Measurements from ENCODE around the gene ATP8A2.

GRCh38 chr13:25708268-25708667 lies 336.5 kb downstream of the ATP8A2 start:
- TF ChIP-seq JUN (IDR thresholded peaks at IDR 0.05; ENCODE audit: low read depth, low read length), result no peak
- TF ChIP-seq EZH2 (IDR thresholded peaks at IDR 0.05; ENCODE audit: low read depth, low read length, severe bottlenecking), result no peak
- no peak for TF ChIP-seq RNF2 (IDR thresholded peaks at IDR 0.05; ENCODE audit: borderline replicate concordance, low read depth, low read length, missing control alignments, poor library complexity, severe bottlenecking)
- TF ChIP-seq KDM4A (IDR thresholded peaks at IDR 0.05; ENCODE audit: low read depth, low read length, severe bottlenecking), result no peak
- no peak for TF ChIP-seq POLR2AphosphoS5 (IDR thresholded peaks at IDR 0.05; ENCODE audit: low read depth, low read length)
- TF ChIP-seq CTCF (IDR thresholded peaks at IDR 0.05; ENCODE audit: control extremely low read depth in 1 of 3, insufficient read depth in 1 of 3, low read depth in 1 of 3, low read length in 3 of 3), result no peak
- TF ChIP-seq TEAD4 (IDR thresholded peaks at IDR 0.05; ENCODE audit: low read depth, low read length), result no peak
- TF ChIP-seq, protein P1, sequence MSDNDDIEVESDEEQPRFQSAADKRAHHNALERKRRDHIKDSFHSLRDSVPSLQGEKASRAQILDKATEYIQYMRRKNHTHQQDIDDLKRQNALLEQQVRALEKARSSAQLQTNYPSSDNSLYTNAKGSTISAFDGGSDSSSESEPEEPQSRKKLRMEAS (IDR thresholded peaks at IDR 0.05), result no peak
- TF ChIP-seq SP1 (IDR thresholded peaks at IDR 0.05; ENCODE audit: low read depth, low read length), result no peak
- no peak for TF ChIP-seq ATF2 (IDR thresholded peaks at IDR 0.05; ENCODE audit: low read length)

Data from H1 (cell line).